HAP-1 (cell line): ENCODE data around the gene EXOC8.
"Not testable (repeated sequence)": the region's sequence is repeated elsewhere in the genome, so short reads cannot be mapped to it uniquely, and the experiment has no call there.

Experiments used
- DNase-seq, 2 experiments: peaks; one replicate each; pipeline ENCODE4 v3.0.0-alpha.2; 2016 to 2020; ENCODE audit warnings: low spot score in 2 of 2
- H3K27me3 ChIP-seq: fragments of 250-450 bp; sonication (Bioruptor Pico); 2 replicates; pipeline ENCODE4 v1.5.1; 2020; ENCODE audit warnings: low read depth, mild to moderate bottlenecking, moderate library complexity
- H3K36me3 ChIP-seq: fragments of 250-450 bp; sonication (Bioruptor Pico); replicated peaks from 2 replicates; pipeline ENCODE4 v1.5.1; 2020; ENCODE audit warnings: mild to moderate bottlenecking
- H3K4me1 ChIP-seq: fragments of 250-450 bp; sonication (Bioruptor Pico); 2 replicates; pipeline ENCODE4 v1.5.1; 2020; ENCODE audit warnings: mild to moderate bottlenecking
- H3K4me3 ChIP-seq: fragments of 250-450 bp; sonication (Bioruptor Pico); 2 replicates; pipeline ENCODE4 v1.5.1; 2020; ENCODE audit warnings: mild to moderate bottlenecking, moderate library complexity
- H3K9me3 ChIP-seq: fragments of 250-450 bp; sonication (Bioruptor Pico); 2 replicates; pipeline ENCODE4 v1.5.1; 2020; ENCODE audit warnings: mild to moderate bottlenecking, moderate library complexity
- in situ Hi-C: fragments of 300-500 bp; cut with MboI; formaldehyde crosslinking; loops from 3 replicates; pipeline ENCODE4 v1.14.3; 2020; ENCODE audit warnings: low sequenced_read_pairs, inconsistent platforms, mixed read lengths

The EXOC8 gene

GRCh38 chr1:231364192-231364591 lies 26.5 kb upstream of the EXOC8 start:
- no peaks in the 10 kb centered on the region for H3K9me3 ChIP-seq
- H3K4me3 ChIP-seq = no peak overlapping the region
- H3K4me1 ChIP-seq = peaks cover 19% of the 10 kb centered on the region
- no peaks in the 10 kb centered on the region for H3K36me3 ChIP-seq
- H3K27me3 ChIP-seq = no peaks in the 10 kb centered on the region
- DNase-seq = peak; percentile 15 to 37
- in situ Hi-C loops = no loop called here

GRCh38 chr1:231363624-231364023 lies 26.0 kb upstream of the EXOC8 start:
- peaks cover 19% of the 10 kb centered on the region for H3K4me1 ChIP-seq
- no peaks in the 10 kb centered on the region for H3K9me3 ChIP-seq
- H3K27me3 ChIP-seq = no peaks in the 10 kb centered on the region
- H3K4me3 ChIP-seq = no peak overlapping the region
- in situ Hi-C loops = no loop called here
- peak in 1 of 2 experiments; percentile 72 for DNase-seq
- no peaks in the 10 kb centered on the region for H3K36me3 ChIP-seq

DNA sequence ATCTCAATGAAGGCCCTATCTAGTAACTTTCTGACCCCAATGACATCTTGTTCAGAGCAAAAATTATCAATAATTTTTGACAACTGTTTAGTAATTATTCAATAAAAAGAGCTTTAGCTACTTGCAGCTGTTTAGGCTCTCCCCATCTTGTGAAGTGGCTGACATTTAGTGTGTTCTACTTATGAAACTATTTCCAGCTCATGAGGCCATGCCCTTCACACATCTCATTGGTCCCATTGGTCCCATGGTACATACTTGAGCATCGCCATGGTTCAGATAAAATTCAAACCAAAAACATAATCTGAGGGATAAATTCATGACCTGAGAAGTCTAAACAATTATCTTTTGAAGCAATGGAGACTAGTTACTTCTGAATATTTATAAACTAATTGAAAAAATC lies 24.7 kb upstream of the EXOC8 start:
- Histone ChIP-seq H3K9me3 (no peaks in the 10 kb centered on the region), H3K4me1 (peaks cover 19% of the 10 kb centered on the region), H3K36me3 (no peaks in the 10 kb centered on the region), H3K4me3 (no peak overlapping the region), H3K27me3 (no peaks in the 10 kb centered on the region)
- no peak for DNase-seq
- in situ Hi-C loops = no loop called here

- no peaks in the 10 kb centered on the region for H3K9me3 ChIP-seq
- no peak for DNase-seq
- no peaks in the 10 kb centered on the region for H3K27me3 ChIP-seq
- no peaks in the 10 kb centered on the region for H3K36me3 ChIP-seq
- H3K4me3 ChIP-seq = no peak overlapping the region
- in situ Hi-C loops = loop anchor here (5.0 kb wide), 1 partner anchor 228 kb away; no protein-coding TSS in a partner anchor
- peaks cover 18% of the 10 kb centered on the region for H3K4me1 ChIP-seq
Observed at GRCh38 chr1:231359113-231359512, 21.5 kb upstream of the EXOC8 start.

DNA sequence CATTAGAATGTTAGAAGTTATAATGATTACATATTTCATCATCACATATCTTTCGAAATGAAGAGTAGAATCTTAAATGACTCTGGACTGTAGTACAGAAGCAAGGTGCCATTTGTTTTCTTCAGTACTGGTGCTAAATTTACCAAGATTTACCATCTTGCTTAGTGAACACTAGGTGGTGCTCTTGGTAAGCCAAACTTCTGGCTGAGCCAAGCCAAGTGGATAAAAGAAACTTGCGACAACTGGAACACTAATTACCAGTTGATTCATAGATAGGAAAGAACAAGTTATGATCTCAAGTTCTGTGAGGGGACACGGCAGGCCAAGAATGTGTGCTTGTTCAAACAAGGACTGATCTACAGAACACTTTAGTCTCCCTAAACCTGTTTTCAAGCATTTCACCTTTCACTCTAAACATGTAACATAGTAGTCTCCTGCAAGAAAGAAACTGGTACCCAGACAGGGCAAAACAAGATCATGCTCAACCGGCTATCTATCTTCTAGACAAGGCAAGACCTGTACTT lies 20.2 kb upstream of the EXOC8 start:
- H3K4me1 ChIP-seq = peaks cover 8% of the 10 kb centered on the region
- peaks cover 6% of the 10 kb centered on the region for H3K36me3 ChIP-seq
- no peaks in the 10 kb centered on the region for H3K9me3 ChIP-seq
- H3K4me3 ChIP-seq = no peak overlapping the region
- DNase-seq = peak; percentile 47 to 77
- no peaks in the 10 kb centered on the region for H3K27me3 ChIP-seq
- in situ Hi-C loops = loop anchor here (5.0 kb wide), 1 partner anchor 229 kb away; no protein-coding TSS in a partner anchor

- H3K27me3 ChIP-seq = no peaks in the 10 kb centered on the region
- no peaks in the 10 kb centered on the region for H3K9me3 ChIP-seq
- no peak for DNase-seq
- in situ Hi-C loops = loop anchor here (5.0 kb wide), 1 partner anchor 230 kb away; no protein-coding TSS in a partner anchor
- H3K4me3 ChIP-seq = no peak overlapping the region
- peaks cover 12% of the 10 kb centered on the region for H3K36me3 ChIP-seq
- H3K4me1 ChIP-seq = peaks cover 8% of the 10 kb centered on the region
Observed at GRCh38 chr1:231357187-231357772, 19.6 kb upstream of the EXOC8 start.

DNA sequence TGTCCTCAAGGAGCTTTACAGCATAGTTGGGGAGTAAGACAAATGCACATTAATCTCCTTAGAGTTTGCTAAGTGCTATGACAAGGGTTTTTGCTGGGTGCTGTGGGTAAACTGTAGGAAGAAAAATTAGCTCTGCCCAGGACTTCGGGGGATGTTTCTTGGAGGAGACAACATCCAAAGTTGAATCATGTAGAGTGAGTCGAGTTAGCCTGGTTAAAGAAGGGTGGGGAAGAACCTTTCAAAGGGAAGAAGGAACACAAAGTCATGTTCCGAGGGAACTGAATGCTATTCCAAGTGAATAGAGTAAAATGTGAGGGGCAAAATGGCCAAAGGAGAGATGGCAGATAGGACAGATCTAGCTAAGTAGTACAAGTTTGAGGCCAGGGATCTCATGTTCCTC lies 17.5 kb upstream of the EXOC8 start:
- H3K4me1 ChIP-seq = peaks cover 8% of the 10 kb centered on the region
- no peak for DNase-seq
- no peaks in the 10 kb centered on the region for H3K9me3 ChIP-seq
- in situ Hi-C loops = loop anchor here (5.0 kb wide), 1 partner anchor 232 kb away; no protein-coding TSS in a partner anchor
- no peaks in the 10 kb centered on the region for H3K27me3 ChIP-seq
- peaks cover 30% of the 10 kb centered on the region for H3K36me3 ChIP-seq
- H3K4me3 ChIP-seq = no peak overlapping the region

- H3K36me3 ChIP-seq = peaks cover 36% of the 10 kb centered on the region
- H3K4me1 ChIP-seq = peaks cover 8% of the 10 kb centered on the region
- in situ Hi-C loops = loop anchor here (5.0 kb wide), 1 partner anchor 233 kb away; no protein-coding TSS in a partner anchor
- DNase-seq = no peak
- H3K27me3 ChIP-seq = no peaks in the 10 kb centered on the region
- H3K9me3 ChIP-seq = no peaks in the 10 kb centered on the region
- no peak overlapping the region for H3K4me3 ChIP-seq
Observed at GRCh38 chr1:231354330-231355020, 16.8 kb upstream of the EXOC8 start.

- Histone ChIP-seq H3K4me1 (peaks cover 8% of the 10 kb centered on the region), H3K9me3 (no peaks in the 10 kb centered on the region), H3K27me3 (no peaks in the 10 kb centered on the region), H3K4me3 (no peak overlapping the region), H3K36me3 (peaks cover 49% of the 10 kb centered on the region)
- DNase-seq = no peak
- in situ Hi-C loops = no loop called here
Observed at GRCh38 chr1:231353086-231353485, 15.4 kb upstream of the EXOC8 start.

- no peak for DNase-seq
- Histone ChIP-seq H3K36me3 (peaks cover 55% of the 10 kb centered on the region), H3K4me3 (no peak overlapping the region), H3K27me3 (no peaks in the 10 kb centered on the region), H3K4me1 (peaks cover 8% of the 10 kb centered on the region), H3K9me3 (no peaks in the 10 kb centered on the region)
- in situ Hi-C loops = no loop called here
Observed at GRCh38 chr1:231351816-231352215, 14.2 kb upstream of the EXOC8 start.

GRCh38 chr1:231348856-231349255 lies 11.2 kb upstream of the EXOC8 start:
- DNase-seq, H3K27me3 ChIP-seq, in situ Hi-C loops, H3K9me3 ChIP-seq, H3K4me3 ChIP-seq, H3K4me1 ChIP-seq: not testable (repeated sequence)
- H3K36me3 ChIP-seq = peaks cover 60% of the 10 kb centered on the region

GRCh38 chr1:231348442-231348841 lies 10.8 kb upstream of the EXOC8 start:
- Histone ChIP-seq H3K4me3 (no peak overlapping the region), H3K4me1 (no peaks in the 10 kb centered on the region), H3K27me3 (no peaks in the 10 kb centered on the region), H3K36me3 (peaks cover 60% of the 10 kb centered on the region), H3K9me3 (no peaks in the 10 kb centered on the region)
- no peak for DNase-seq
- in situ Hi-C loops = no loop called here

DNA sequence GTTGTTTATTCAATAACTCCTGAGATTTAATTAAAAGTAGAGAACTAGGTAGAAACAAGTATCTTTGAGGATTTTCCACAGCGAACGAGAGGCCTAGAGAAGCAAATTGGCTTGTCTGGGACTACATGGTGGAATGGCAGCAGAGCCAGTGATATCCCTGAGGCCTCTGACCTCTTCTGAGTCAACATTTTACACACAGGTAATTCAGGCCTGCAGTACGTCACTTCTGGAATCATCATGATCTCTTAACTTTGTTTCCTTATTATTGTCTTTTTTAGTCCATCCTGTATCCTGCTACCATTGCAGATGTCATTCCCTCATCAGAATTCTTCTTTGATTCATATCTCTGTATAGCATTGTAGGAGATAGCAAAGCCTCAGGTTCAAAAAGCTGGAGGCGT lies 10.3 kb upstream of the EXOC8 start:
- Histone ChIP-seq H3K9me3 (no peaks in the 10 kb centered on the region), H3K4me1 (no peaks in the 10 kb centered on the region), H3K27me3 (no peaks in the 10 kb centered on the region), H3K4me3 (no peak overlapping the region), H3K36me3 (peaks cover 58% of the 10 kb centered on the region)
- no peak for DNase-seq
- in situ Hi-C loops = no loop called here

GRCh38 chr1:231340328-231341013 lies 2.8 kb upstream of the EXOC8 start:
- no peak for DNase-seq
- no peaks in the 10 kb centered on the region for H3K9me3 ChIP-seq
- H3K36me3 ChIP-seq = peaks cover 24% of the 10 kb centered on the region
- peaks cover 3% of the 10 kb centered on the region; the same call in 1 of the 2 replicates for H3K4me1 ChIP-seq
- no peak overlapping the region for H3K4me3 ChIP-seq
- H3K27me3 ChIP-seq = no peaks in the 10 kb centered on the region
- in situ Hi-C loops = no loop called here
